ENCODE results near the gene PXYLP1.

DNA sequence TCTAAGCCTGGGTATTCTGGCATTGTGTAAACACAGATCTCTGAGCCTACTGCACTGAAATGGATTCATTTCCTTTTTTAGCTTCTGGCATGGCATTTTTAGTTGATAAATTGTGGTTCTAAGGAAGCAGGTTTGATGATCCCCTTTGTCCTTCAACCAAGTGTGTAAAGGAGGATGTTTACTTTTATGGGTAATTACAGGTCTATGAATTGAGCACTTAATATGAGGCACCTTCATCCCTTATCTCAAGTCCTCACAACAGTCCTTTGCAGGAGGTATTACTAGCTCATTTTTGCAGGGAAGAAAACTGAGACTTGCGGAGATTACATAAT lies 105.9 kb downstream of the PXYLP1 start:
- TF ChIP-seq, protein P1, sequence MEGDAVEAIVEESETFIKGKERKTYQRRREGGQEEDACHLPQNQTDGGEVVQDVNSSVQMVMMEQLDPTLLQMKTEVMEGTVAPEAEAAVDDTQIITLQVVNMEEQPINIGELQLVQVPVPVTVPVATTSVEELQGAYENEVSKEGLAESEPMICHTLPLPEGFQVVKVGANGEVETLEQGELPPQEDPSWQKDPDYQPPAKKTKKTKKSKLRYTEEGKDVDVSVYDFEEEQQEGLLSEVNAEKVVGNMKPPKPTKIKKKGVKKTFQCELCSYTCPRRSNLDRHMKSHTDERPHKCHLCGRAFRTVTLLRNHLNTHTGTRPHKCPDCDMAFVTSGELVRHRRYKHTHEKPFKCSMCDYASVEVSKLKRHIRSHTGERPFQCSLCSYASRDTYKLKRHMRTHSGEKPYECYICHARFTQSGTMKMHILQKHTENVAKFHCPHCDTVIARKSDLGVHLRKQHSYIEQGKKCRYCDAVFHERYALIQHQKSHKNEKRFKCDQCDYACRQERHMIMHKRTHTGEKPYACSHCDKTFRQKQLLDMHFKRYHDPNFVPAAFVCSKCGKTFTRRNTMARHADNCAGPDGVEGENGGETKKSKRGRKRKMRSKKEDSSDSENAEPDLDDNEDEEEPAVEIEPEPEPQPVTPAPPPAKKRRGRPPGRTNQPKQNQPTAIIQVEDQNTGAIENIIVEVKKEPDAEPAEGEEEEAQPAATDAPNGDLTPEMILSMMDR (IDR thresholded peaks at IDR 0.05), result no peak
- no peak for TF ChIP-seq POLR2A (IDR thresholded peaks at IDR 0.05)

All from uterus (tissue), 2 donors.